Neural progenitor cell (in vitro differentiated cells): ENCODE data around the gene MAN2C1.

Source experiments
- CTCF ChIP-seq: fragments of 200-600 bp; sonication (generic); IDR thresholded peaks from 2 replicates; pipeline ENCODE4 v1.5.1; 2017; ENCODE audit warnings: antibody characterized with exemption, mild to moderate bottlenecking
- EZH2 ChIP-seq: fragments of 200-600 bp; sonication (generic); IDR thresholded peaks from 2 replicates; pipeline ENCODE4 v1.6.1; 2017; ENCODE audit warnings: antibody characterized with exemption, mild to moderate bottlenecking, moderate library complexity
- EZH2phosphoT487 ChIP-seq: fragments of 200-600 bp; sonication (generic); IDR thresholded peaks from 2 replicates; pipeline ENCODE4 v1.6.1; 2017; ENCODE audit warnings: antibody characterized with exemption

DNA sequence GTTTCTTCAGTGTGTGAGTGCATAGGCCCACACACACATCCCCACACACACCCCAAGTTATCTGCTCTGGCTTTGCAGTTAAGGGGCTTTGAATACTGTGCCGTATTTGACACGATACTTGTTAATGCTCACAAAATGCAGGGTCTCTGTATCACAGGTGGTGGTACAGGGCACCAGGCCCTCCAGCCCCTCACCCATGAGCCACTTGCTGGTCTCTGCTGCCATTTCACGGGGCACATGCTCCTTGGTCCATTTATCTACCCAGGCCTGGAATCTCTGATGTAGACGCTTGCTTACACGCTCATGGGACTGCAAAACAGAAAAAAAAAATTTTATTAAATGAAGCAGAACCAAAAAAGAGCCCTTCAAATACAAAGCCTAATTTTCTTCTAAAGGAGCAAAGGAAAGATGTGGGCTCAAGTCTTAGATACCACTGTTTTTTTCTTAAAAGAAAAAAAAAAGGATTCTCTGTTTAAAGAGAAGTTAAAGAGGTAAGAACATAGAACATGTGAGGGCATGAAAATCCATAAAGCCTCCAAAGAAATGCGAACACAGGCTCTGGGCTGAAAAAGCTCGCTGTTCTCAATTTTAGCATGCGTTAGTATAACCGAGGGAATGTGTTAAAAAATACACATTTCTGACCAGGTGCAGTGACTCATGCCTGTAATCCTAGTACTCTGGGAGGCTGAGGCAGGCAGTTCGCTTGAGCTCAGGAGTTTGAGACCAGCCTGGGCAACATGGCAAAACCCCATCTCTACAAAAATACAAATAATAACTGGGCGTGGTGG lies 3.7 kb upstream of the MAN2C1 start:
- TF ChIP-seq CTCF (no peak), EZH2phosphoT487 (no peak), EZH2 (no peak)
